NCI-H2029 treated with DMSO at 0.1 percent for 48 hours (cell line): Measurements from ENCODE around the gene CLPTM1L.
"Not testable (repeated sequence)": the region's sequence is repeated elsewhere in the genome, so short reads cannot be mapped to it uniquely, and the experiment has no call there.

Experiments used
- DNase-seq: peaks from one replicate; lab custom pipeline; 2025; lab: John Stamatoyannopoulos, UW

Gene CLPTM1L

GRCh38 chr5:1360367-1360766 lies 15.5 kb upstream of the CLPTM1L start:
- not testable (repeated sequence) for DNase-seq

- DNase-seq = no peak
These were observed 14.8 kb upstream of the CLPTM1L start for GRCh38 chr5:1359713-1360112.

GRCh38 chr5:1359031-1359645 lies 14.2 kb upstream of the CLPTM1L start:
- DNase-seq = no peak

- DNase-seq = no peak
These were observed 13.8 kb upstream of the CLPTM1L start for GRCh38 chr5:1358726-1359025.

GRCh38 chr5:1357946-1358725 lies 13.2 kb upstream of the CLPTM1L start:
- DNase-seq = no peak

- no peak for DNase-seq
These were observed 12.2 kb upstream of the CLPTM1L start for GRCh38 chr5:1356873-1357787.

GRCh38 chr5:1354576-1354975 lies 9.7 kb upstream of the CLPTM1L start:
- DNase-seq = no peak

- DNase-seq = no peak
These were observed 7.6 kb upstream of the CLPTM1L start for GRCh38 chr5:1352231-1353219.

- no peak for DNase-seq
These were observed 6.3 kb upstream of the CLPTM1L start for GRCh38 chr5:1351156-1351555.

- DNase-seq = no peak
These were observed 4.3 kb upstream of the CLPTM1L start for GRCh38 chr5:1349246-1349645.

GRCh38 chr5:1348986-1349245 lies 4.0 kb upstream of the CLPTM1L start:
- no peak for DNase-seq

- DNase-seq = no peak
These were observed 2.7 kb upstream of the CLPTM1L start for GRCh38 chr5:1347571-1347970.

GRCh38 chr5:1346627-1347440 lies 1.9 kb upstream of the CLPTM1L start:
- DNase-seq = no peak

- no peak for DNase-seq
These were observed 1.2 kb upstream of the CLPTM1L start for GRCh38 chr5:1345876-1346626.

GRCh38 chr5:1343931-1344901 lies 683 bp downstream of the CLPTM1L start:
- DNase-seq = no peak

- no peak for DNase-seq
These were observed 1.6 kb downstream of the CLPTM1L start for GRCh38 chr5:1343315-1343751.

GRCh38 chr5:1342711-1343110 lies 2.2 kb downstream of the CLPTM1L start:
- not testable (repeated sequence) for DNase-seq

GRCh38 chr5:1342268-1342667 lies 2.6 kb downstream of the CLPTM1L start:
- no peak for DNase-seq

- no peak for DNase-seq
These were observed 3.0 kb downstream of the CLPTM1L start for GRCh38 chr5:1341863-1342262.
